HG02943 (cell line): ENCODE measurements around the gene DYNC1LI1.
A peak's percentile ranks its signal among the peaks of the same experiment; 100 is the strongest.
"Not testable (repeated sequence)": the region's sequence is repeated elsewhere in the genome, so short reads cannot be mapped to it uniquely, and the experiment has no call there.

Experiments
- ATAC-seq: cut with Tn5 transposase; IDR thresholded peaks from one replicate; pipeline ENCODE4 v1.9.1; 2021; ENCODE audit warnings: mild to moderate bottlenecking, low read depth, moderate library complexity; ENCODE audit not compliant: unreplicated experiment

The DYNC1LI1 gene

DNA sequence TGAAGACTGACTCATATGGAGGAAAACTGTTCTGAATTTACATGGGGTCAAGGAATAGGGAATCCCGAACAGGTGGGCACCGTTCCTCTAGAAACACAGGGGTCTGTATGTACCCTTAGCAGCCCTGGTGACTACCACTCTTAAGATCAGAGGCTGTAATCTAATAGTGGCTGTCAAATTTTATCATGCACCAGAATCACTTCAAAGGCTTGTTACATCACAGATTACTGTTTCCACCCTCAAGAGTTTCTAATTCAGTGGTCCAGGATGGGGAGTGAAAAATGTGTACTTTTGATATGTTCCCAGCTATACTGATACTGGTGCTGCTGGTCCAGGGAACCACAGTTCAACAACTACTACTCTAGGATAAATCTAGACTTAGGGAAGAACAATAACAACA, 27.9 kb downstream of the DYNC1LI1 start:
- no peak for ATAC-seq

DNA sequence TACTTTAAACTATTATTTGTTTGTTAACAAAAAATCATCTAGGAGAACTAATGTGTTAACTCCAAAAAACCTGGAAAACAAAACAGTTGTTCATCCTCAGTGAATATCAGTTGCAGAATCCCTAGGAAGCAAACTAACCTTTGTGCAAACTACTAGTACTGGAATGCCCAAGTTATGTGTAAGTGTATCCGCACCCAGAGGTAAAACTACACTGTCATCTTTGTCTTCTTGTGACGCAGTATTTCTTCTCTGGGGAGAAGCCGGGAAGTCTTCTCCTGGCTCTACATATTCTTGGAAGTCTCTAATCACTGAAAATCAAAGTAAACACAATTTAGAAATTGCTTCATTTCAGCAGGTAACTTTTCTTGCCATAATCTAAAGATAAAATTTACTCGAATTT, 29.8 kb downstream of the DYNC1LI1 start:
- no peak for ATAC-seq

DNA sequence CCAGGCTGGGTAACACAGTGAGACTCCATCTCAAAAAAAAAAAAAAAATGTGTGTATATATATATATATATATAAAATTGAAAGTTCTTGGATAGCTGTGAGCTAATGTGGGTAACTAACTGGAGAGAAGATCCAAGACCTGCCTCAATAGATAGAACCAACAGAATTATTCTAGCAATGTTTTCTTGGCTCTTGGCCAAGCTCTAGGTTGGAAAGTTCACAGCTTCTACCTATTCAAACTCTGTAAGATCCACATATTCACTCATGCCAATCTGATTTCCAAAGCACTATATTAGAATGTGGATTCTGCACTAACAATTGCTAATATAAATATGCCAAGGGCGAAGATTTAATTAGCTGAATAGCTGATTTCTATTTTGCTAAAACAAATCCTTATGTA, 38.2 kb downstream of the DYNC1LI1 start:
- no peak for ATAC-seq

DNA sequence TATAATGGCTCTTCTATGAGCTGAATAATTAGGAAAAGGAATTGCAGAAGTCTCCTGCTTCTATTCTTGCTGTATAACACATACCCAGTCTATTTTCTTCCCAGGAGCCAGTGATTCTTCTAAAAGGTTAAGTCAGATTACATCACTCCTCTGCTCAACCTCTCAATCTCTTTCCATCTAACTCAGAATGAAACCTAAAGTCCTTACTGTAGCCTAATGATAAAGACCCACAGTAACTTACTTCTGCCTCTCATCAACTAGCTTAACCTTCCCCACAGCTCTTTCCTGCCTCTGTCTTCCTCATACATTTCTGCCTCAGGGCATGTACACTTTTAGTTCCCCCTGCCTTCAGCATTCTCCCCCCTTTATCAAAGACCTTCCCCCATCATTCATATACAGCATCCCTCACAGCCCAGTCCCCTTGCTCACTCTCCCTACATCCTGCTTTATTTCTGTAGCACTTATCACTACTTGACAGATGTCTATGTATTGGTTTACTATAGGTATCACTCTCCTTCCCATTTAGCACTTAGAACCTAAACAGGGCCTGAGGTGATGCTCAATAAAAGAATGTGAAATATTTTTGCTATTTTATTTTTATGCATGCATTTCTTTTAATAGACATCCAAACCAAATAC, 39.5 kb downstream of the DYNC1LI1 start:
- ATAC-seq: no peak

DNA sequence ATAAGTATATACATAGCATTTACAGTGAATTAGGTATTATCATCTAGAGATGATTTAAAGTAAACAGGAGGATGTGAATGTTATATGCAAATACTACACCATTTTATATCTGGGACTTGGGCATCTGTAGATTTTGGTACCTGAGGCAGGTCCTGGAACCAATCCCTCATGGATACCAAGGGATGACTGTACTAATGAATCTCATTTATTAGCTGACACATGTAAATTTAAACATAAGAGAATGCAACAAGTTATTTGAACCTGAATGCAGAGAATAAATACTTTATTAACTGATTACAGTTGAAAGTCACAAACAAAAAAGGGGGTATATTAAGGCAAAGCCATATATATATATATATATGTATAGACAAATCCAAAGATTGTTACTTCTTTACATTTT, 44.9 kb downstream of the DYNC1LI1 start:
- ATAC-seq: no peak

DNA sequence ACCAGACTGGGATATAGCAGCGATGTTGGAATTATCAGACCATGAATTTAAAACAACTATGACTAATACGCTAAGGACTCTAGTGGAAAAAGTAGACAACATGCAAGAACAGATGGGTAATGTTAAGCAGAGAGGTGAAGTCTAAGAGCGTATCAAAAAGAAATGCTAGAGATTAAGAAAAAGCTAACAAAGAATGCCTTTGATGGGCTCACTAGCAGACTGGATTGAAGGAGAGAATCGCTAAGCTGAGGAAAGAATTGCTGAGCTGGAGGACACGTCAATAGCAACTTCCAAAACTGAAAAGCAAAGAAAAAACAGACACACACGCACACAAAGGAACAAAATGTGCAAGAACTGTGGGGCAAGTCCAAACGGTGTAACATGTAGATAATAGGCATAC, 48.0 kb downstream of the DYNC1LI1 start:
- no peak for ATAC-seq

DNA sequence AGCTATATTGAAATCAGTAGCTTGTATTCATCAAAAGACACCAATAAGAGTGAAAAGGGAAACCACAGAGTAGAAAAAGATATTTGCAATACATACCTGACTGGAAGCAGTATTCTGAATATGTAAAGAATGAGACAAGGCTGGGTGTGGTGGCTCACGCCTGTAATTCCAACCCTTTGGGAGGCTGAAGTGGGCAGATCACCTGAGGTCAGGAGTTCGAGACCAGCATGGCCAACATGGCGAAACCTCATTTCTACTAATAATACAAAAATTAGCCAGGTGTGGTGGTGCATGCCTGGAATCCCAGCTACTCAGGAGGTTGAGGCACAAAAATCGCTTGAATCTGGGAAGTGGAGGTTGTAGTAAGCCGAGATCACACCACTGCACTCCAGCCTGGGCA, 51.7 kb downstream of the DYNC1LI1 start:
- not testable (repeated sequence) for ATAC-seq

DNA sequence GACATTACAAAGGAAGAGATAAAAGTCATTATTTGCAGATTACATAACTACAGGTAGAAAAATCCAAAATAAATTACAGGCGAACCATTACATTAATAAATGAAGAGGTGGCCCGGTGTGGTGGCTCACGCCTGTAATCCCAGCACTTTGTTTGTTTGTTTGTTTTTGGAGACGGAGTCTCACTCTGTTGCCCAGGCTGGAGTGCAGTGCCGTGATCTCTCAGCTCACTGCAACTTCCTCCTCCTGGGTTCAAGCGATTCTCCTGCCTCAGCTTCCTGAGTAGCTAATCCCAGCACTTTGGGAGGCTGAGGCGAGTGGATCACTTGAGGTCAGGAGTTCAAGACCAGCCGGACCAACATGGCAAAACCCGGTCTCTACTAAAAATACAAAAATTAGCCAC, 53.9 kb downstream of the DYNC1LI1 start:
- ATAC-seq: not testable (repeated sequence)

DNA sequence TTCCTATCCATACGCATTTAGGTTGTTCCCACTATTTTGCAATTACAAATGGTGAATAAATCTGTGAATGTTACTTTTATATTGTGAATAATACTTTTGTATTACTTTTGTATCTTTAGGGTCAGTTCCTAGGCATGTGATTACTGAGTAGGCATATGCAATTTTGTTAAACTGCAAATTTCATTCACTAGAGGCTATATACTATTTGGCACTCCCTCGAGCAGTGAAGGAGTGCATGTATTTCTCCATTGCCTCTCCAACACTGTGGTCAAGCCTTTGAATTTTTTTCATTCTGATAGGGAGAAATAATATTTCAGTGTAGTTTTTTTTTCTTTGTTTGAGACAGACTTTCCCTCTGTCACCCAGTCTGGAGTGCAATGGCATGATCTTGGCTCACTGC, 59.7 kb downstream of the DYNC1LI1 start:
- ATAC-seq: no peak

DNA sequence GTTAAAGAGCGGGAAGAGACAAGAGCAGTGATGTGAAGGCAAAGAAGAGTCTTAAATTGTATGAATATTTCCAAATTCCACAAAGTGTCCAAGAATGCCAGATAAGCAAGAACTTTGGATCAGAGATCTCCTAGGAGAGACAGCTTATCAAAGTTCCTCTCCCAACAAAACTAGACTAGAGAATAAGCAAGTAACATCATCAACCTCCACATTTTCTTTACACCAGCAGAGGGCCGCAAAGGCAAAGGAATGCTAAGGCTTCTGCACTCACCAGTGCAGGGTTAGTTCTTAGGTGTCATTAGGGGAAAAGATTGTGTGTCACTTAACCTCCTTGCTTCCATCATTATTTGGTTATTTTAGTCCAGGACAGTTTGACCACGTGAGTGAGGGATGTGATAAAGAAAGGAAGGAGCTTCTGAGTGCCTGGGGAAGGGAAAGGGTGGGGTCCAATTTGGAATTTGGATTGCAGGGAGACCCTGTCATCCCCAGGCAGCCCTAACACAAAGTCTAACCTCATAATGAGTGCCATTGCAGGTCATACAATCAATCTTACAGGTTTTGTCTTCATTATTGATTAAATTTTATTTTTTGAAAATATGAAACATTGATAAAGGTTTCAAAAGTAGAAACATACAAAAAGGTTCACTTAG, 60.5 kb downstream of the DYNC1LI1 start:
- no peak for ATAC-seq

DNA sequence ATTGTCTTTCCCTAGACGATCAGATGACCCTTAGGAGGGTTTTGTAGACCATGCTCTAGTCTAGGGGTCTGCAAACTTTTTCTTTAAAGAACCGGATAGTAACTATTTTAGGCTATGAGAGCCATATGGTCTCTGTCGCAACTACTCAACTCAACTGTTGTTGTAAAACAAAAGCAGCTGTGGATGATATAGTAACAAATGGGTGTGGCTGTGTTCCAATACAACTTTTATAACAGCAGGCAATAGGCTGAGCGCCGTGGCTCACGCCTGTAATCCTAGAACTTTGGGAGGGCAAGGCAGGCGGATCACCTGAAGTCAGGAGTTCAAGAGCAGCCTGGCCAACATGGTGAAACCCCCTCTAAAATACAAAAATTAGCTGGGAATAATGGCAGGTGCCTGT, 61.9 kb downstream of the DYNC1LI1 start:
- no peak for ATAC-seq

DNA sequence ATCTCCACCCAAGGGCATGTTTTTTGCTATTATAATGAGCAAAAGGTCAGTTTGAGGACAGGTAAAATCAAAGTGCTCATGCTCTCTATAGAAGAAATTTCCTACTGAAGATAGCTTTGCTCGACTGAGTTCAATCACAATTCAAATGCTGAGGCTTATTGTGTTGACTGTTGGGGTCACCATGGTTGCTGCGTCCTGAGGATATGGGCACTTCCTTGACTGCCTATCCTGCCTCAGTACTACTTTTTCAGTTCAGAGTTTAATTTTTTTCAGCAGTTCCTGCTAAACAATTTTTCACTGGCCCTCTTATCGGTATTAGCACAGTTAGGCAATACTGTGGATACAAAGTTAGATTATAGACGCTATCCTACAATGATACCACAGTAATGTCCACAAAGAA, 64.2 kb downstream of the DYNC1LI1 start:
- no peak for ATAC-seq

DNA sequence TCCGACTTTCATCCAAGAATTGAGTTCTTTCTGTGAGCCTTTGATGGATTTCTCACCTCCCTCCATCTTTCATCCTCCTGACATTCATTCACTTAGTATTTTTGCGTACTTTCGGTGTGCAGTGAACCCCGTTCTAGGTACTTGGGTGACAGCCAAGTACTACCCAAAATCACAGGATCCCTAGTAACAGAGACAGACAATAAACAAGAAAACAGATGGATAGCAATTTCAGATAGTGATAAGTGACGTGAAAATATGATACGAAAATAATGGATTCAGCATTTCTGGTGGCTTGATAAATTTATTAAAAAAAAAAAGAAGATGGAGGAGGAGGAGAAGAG, 67.7 kb downstream of the DYNC1LI1 start:
- peak; percentile 10 for ATAC-seq

DNA sequence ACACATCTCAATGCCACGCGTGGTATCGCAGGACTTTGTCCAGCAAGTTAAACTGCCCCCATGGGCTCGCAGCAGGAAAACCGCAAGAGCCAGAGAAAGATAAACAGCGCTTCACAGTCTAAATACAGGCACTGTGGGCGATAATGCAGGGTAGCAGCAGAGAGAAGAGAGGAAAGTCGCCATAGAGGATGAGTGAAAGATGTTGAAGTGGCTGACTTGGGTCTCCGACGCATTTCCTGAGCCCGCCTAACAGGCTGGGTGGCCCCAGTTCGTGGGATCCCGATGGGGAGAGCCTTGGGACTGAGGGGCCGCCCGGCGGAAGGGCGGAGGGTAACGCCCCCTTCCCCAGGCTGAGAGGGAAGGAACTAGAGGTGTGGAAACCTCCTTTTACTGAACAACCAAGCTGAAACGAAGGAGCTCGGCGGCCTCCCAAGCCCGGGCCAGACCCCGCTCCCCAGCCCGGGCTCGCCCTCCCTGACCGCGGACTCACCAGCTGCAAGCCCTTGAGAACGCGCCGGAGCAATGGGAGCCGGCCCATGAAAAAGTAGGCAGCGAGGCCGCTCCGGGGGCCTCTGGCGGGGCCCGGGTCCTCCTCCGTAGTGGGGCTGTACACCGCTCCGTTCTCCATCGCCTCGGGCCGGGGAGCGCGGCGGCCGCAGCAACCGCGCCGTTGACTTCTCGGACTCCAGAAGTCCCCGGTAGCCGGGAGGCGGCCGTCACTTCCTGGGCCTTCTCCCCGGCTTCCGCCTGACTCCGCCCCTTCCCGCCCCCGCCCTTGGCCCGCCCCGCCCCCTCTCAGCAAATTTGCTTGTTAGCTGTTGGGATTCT, 68.3 kb downstream of the DYNC1LI1 start, which contains the start of gene CMTM6:
Gene CMTM6, minus strand, starts transcription at position 735 of the 828 bp plus-strand sequence. Its CDS starts 107 bp downstream, at position 628.
- ATAC-seq: peak; percentile 80

DNA sequence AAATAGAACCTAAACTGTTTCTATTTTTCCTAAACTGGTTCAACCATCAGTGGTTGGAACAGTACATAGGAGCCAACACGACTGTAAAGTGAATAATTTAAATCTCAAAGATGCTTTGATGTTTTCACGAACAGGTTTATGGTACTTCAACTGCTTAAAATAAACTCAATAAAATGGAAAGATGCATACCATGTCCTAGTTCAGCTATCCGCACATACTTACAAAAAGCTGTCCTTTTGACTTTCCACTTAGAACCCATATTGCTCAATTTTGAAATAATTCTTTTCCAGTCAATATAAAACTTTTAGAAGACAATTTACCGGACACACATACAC, 68.9 kb downstream of the DYNC1LI1 start:
- no peak for ATAC-seq

DNA sequence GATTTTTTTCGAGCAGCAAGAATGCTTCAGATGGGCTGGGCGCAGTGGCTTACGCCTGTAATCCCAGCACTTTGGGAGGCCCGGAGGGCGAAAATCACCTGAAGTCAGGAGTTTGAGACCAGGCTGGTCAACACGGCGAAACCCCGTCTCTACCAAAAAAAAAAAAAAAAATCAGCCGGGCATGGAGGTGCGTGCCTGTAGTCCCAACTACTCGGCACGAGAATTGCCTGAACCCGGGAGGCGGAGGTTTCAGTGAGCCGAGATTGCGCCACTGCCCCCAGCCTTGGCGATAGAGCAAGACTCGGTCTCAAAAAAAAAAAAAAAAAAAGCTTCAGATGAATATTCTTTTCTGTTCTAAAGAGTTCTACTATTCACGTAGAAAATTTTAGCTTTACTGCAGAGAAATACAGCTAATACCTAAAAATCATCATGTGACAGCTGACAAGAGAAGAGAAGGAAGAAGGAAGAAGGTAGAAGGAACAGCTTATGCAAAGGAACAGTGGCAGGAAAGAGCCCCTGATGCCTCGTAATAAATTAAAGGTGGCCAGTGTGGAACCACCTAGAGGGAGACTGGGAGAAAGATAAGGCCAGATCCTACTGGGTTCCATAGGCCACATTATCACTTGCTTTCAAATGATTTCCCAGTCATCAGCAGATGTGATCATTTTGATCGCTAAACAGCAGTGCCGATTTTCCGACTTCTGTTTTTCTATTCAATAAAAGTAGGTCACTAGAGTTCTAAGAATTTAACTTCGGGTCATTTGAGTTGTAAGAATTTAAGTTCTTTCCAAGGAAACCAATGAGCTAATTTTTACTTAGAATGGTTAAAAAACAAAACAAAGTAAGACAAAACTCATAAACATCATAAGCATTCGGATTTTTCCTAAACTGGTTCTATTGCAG, 69.5 kb downstream of the DYNC1LI1 start:
- ATAC-seq: no peak

DNA sequence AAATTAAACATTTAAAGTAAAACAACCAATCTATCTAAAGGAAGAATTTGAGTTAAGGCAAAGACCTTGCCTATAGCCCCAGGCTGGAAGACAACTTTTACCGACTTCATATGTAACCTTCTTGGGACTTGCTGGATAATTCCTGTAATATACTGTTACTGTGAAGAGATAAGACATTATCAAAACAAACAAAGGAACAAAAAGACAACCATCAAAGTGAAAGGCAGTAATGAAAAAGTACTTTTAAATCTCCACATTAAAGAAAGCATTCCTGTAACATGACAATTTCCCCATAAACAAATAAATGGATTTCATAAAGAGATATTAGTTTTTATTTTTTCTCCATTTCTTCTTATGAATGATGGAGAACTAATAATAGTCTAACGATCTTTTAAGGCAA, 70.4 kb downstream of the DYNC1LI1 start:
- ATAC-seq: no peak

DNA sequence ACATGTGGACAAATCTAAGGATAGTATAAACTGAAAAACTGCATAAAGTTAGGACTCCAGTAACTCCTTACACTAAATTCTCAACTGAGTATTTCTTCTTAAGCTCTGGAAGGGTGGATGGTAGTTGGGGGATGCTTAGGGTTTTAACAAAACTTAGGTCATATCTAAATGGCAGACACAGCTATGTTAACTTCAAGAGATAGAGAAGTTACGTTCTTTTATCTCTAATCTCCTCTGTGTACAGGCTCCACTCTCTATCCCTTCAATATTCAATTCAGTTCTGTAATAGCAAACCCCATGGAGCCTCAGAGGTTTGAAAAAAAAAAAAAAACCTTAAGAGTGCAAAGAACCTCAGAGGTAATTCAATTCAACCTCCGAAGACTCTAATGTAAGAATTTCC, 71.1 kb downstream of the DYNC1LI1 start:
- no peak for ATAC-seq

DNA sequence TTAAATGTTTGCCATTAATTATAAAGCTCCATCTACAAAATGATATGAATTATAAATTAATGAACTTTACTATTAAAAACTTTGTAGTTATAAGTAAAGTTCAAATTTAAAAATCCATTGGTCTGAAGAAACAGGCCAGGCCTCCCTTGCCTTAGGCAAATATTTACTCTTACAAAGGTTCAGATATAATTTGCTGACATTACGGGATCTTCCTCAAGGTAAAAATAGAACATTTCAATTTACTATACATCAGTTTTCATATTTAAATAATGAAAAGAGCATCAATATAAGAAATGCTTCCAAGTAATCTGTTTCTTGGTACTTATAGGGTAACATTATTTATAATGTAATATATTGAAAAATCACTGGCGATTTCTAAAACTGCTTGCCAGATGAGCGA, 71.7 kb downstream of the DYNC1LI1 start:
- ATAC-seq: no peak

DNA sequence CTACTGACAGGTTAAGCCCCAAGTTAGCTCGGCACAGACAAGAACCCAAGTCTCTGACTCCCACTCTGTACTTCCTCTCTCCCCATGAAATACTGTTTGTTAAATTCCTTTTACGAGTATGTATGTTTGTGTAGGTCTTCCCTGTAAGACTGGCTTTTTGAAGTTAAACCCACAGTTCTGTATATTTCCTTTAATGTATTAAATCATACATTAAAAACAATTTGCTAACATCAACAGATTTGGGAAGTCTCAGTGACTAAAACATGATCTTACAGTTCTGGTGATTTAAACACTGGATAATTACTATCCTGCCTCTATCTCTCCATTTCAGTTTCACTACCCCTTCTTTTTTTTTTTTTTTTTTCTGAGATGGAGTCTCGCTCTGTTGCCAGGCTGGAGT, 72.4 kb downstream of the DYNC1LI1 start:
- ATAC-seq: no peak

DNA sequence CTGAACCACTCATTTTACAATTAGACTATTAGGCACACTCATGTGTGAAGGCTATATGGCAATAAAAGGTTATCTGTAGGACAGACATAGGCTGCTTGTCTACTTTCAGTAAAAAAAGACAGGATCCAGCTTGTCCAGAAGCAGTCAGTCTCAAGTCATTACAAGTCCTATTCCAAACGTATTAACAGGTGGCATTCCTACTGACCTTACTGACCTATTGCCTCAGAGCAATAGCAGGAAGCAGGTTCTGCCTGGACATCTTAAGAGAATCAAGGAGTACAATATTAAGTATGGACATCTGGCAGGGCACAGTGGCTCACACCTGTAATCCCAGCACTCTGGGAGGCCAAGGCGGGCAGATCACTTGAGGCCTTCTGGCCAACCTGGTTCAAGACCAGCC, 75.0 kb downstream of the DYNC1LI1 start:
- ATAC-seq: no peak
